Right ventricle myocardium inferior (tissue), 1 donor: ENCODE measurements around the gene TMEM9B. TPM values are rescaled to one million over a fixed set of nuclear protein-coding genes. Genes with fewer than 3 reads are reported as not detected.
"Not testable (repeated sequence)": the region's sequence is repeated elsewhere in the genome, so short reads cannot be mapped to it uniquely, and the experiment has no call there.

ENCODE experiments used
- ATAC-seq: fragments of 200-7000 bp; cut with Tn5 transposase; one replicate; pipeline ENCODE4 v1.9.1; 2020; ENCODE audit warnings: mild to moderate bottlenecking, moderate library complexity
- DNase-seq: peaks from one replicate; pipeline ENCODE4 v3.0.0; 2021; ENCODE audit errors: missing footprints
- intact Hi-C: fragments of 100-400 bp; cut with DNase I; formaldehyde crosslinking; loops from one replicate; pipeline ENCODE4 v1.11.0; 2022
- total RNA-seq: library from RNA; stranded (reverse); fragmentation: NEBNext Ultra II Directional; extraction: Animal tissue kit (Norgen Biotek cat#: 25700); gene quantifications from one replicate; pipeline ENCODE4 v1.2.1, GENCODE V29; 2021
- donor health status: DM: no; HTN: yes; CAD: no; lungs with severe emphysema.

TMEM9B gene
- total RNA-seq, 1 donor from 2014 or later, result 46.1 TPM

DNA sequence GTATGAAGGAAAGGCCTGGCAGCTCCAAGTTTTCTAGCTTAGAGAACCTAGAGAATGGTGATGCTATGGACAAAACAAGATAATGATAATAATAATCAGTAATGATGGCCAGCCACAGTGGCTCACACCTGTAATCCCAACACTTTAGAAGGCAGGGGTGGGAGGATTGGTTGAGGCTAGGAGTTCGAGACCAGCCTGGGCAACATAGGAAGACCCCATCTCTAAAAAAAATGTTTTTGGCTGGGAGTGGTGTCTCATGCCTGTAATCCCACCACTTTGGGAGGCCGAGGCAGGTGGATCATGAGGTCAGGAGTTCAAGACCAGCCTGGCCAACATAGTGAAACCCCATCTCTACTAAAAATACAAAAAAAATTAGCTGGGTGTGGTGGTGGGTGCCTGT is 28.5 kb downstream of the TMEM9B start:
- intact Hi-C loops, ATAC-seq, DNase-seq: not testable (repeated sequence)

DNA sequence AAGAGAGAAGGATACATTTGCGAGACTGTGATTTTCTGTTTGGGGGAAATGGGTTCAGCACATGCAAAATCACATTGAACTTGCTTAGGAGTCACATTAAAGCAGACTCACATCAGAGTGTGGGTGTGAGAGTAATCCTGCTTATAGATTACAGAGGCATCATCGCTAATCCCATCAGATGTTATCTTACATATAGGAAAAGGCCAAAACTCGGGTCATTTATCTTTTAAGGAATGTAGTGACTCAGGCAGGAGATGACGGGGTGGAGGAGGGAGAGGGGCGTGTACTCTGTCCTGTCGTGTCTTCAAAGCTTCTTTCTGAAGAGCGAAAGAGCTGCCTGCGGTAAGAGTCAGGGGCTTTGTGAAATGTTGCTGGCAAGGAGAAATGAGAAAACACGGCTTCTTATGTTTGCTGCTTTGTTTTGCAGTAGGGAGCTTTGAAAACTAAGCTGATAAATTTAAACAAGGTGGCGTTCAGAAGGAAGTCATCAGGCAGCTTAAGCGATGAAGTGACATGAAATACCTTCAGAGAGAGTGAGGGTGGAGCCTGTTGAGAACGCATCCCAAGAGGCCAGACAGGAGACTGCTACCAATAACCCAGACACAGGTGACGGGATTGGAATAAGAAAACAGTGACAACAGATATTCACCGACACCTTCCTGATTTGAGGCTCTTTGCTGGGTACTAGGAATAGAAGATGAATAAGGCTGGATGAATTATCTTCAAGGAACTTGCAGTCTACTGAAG is 29.3 kb downstream of the TMEM9B start:
- DNase-seq (no peak), ATAC-seq (no peak)
- intact Hi-C loops, result no loop called here

GRCh38 chr11:8933931-8934330 is 30.3 kb downstream of the TMEM9B start:
- intact Hi-C loops, result no loop called here
- DNase-seq (no peak), ATAC-seq (no peak)

GRCh38 chr11:8932564-8933180 is 31.6 kb downstream of the TMEM9B start, which contains the start of gene C11orf16:
Gene C11orf16, minus strand, starts transcription at chr11:8932947. Its CDS starts 639 bp downstream, at chr11:8932308.
- ATAC-seq (no peak), DNase-seq (peak; percentile 67)
- intact Hi-C loops, result no loop called here

DNA sequence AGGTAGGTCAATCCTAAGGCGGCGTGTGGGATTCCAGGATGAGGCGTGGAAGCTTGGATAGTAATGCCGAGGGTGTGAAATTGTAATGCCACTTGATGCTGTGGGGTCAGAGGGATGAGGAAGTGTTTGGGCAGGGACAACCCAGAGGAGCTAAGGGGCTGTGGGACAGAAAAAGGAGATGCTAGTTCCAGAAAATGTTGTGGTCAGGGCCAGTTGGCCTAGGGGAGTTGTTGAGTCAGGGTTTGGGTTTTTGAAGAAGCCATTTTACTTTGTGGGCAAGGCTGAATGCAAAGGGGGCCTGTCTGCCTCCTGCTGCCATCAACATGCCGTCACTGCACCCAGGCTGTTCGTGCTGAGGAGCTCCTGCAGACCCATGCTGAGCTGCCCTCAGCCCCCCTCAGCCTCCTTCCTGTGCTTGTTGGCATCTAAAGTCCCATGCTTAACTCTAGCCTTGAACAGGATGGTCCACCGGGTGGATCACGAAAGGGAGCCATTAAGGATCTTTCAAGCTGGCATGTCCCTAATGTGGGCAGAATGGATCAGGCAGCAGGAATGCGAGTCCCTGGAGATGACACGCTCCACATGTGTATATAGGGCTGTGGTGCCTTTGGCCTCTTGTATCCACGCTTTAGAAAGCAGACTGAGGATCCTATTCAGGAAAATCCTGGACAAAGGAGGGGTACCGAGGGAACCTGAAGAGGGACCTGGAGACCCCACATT is 33.6 kb downstream of the TMEM9B start:
- intact Hi-C loops, result no loop called here
- DNase-seq (no peak), ATAC-seq (no peak)

- ATAC-seq (no peak), DNase-seq (no peak)
- intact Hi-C loops, result no loop called here
Observed at GRCh38 chr11:8928981-8929615, 35.1 kb downstream of the TMEM9B start.

- ATAC-seq, result no peak
- no peak for DNase-seq
- intact Hi-C loops, result no loop called here
Observed at GRCh38 chr11:8928205-8928604, 36.0 kb downstream of the TMEM9B start.

GRCh38 chr11:8927233-8927632 is 37.0 kb downstream of the TMEM9B start:
- DNase-seq (no peak), ATAC-seq (no peak)
- intact Hi-C loops, result no loop called here

GRCh38 chr11:8926236-8926635 is 38.0 kb downstream of the TMEM9B start:
- intact Hi-C loops, result no loop called here
- ATAC-seq, result no peak
- DNase-seq, result no peak

DNA sequence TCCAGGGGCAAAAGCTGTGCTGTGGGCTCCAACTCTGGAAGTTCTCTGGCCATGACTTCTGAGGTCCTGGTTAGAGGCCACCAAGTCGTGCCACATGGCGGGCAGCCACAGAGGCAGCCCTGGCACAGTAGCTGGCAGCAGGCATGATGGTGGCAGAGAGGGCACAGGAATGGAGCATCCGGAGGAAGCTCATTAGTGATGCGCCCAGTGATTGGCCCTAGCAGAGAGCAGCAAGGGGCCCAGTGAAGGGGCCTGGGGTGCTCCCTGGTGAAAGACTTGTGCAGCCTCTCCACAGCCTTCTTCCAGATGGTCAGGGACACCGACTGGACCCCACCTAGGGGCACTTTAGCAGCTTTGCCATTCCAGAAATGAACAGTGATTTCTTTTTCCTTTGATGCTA is 38.5 kb downstream of the TMEM9B start:
- ATAC-seq (no peak), DNase-seq (no peak)
- intact Hi-C loops, result no loop called here

GRCh38 chr11:8922691-8923090 is 41.6 kb downstream of the TMEM9B start:
- intact Hi-C loops, result no loop called here
- ATAC-seq (no peak), DNase-seq (no peak)

DNA sequence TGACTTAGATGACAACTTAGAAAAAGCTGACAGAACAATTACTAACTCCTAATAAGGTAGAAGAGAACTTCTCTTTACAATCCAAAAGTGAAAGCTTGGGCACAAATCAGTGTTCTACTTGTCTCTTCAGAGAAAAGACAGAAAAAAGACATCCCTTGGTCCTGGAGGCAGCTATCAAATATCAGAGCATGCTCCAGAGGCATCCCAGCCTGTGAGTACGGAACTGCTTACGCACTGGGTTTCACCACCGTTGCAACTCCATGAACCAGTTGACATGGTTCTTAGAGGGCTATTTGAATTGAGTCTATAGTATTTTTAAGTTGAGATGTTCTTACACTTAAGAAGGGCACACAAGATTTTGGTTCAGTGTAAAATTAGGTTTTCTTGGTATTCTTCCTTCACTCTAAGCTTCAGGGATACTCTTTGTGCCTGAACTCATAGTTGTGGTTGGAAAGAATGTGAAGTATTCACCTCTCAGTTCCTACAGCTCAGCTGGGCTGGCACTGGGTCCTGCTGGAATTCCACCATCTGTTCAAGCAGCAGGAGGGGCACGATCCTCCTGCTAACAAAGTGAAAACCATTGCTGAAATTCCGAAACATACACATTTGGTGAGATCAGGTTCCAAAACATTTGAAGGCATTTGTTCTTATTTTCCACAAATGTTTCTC is 47.0 kb downstream of the TMEM9B start:
- peak; percentile 41 for ATAC-seq
- intact Hi-C loops, result no loop called here
- no peak for DNase-seq

GRCh38 chr11:8914661-8915018 is 49.6 kb downstream of the TMEM9B start:
- no peak for ATAC-seq
- DNase-seq, result no peak
- intact Hi-C loops, result loop anchor here (5.0 kb wide), 3 partner anchors 42 to 232 kb away; partner anchors contain the start of genes RPL27A, TMEM9B and TRIM66

DNA sequence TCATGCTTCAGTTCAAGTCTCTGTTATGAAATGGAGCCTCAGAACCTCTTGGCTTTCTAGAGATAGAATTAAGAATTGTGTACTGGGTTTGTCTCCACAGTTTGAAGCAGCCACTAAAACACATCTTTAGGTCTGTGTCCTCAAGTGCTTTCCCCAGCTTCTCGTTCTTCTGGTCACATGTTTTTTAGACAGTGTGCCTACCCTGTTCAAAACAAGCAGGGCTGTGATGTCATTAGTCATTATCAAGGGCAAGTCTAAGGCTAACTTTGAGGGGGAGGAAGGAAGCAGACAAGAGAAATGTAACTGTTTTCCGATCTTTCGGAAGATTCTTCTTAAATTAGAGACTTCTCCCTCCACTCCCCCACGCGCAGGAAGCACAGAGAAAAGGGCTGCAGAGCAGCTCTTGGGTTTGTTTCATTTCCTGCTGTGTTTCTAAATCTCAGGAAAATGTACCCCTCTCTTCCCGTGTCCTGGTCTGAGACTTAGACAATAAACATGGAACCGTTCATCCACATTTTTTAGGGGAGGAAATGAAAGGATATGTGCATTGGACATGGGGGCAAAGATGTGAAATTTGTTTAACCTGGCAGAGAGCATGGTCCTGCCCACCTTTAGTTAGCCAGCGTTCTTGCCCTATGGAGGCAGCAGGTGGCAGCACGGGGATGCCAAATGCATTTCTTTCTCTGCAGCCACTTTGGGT is 50.1 kb downstream of the TMEM9B start:
- intact Hi-C loops, result loop anchor here (5.0 kb wide), 3 partner anchors 42 to 232 kb away; partner anchors contain the start of genes RPL27A, TMEM9B and TRIM66
- ATAC-seq, result no peak
- no peak for DNase-seq

DNA sequence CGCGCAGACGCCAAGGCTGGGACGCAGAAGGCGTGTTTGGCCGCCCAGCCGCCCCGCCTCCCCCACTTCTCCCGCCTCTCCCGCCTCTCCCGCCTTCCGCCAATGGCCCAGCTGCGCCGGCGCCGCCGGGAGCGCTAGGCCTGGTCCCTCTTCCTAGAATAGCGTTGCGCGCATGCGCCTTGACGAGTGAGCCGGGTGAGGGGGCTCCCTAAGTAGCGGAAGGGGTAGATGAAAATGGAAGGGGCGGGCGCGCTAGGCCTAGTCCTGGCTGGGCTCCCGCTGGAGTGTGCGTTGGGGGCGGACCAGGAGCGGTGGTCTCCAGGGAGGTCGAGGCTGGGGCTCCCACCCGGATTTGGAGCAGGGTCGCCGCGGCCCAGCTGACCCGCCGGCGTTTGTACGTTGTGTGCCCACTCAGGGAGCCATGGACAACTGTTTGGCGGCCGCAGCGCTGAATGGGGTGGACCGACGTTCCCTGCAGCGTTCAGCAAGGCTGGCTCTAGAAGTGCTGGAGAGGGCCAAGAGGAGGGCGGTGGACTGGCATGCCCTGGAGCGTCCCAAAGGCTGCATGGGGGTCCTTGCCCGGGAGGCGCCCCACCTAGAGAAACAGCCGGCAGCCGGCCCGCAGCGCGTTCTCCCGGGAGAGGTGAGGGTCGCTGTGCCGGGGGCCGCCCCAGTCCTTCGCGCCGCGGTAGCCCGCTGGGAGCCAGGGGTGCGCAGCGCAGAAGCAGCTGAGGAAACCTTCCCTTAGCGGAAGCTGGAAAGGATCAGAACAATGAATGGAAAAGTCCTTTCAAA is 53.0 kb downstream of the TMEM9B start, which contains the start of gene AKIP1:
Gene AKIP1 (plus strand): TSS at position 161 of the 795 bp plus-strand sequence. CDS start 261 bp downstream, at position 422.
- intact Hi-C loops, result loop anchor here (5.0 kb wide), 3 partner anchors 39 to 229 kb away; partner anchors contain the start of genes RPL27A, TMEM9B and TRIM66
- ATAC-seq, result peak; percentile 97

GRCh38 chr11:8910649-8911026 is 53.6 kb downstream of the TMEM9B start:
- ATAC-seq (peak; percentile 21), DNase-seq (no peak)
- intact Hi-C loops, result loop anchor here (5.0 kb wide), 3 partner anchors 38 to 228 kb away; partner anchors contain the start of genes RPL27A, TMEM9B and TRIM66

More for the DNA sequence above, 53.0 kb downstream of the TMEM9B start, which contains the start of gene AKIP1:
- peak; percentile 98 for DNase-seq

- ATAC-seq, result no peak
Observed at GRCh38 chr11:8908099-8908498, 56.1 kb downstream of the TMEM9B start.

More at GRCh38 chr11:8908099-8908498, 56.1 kb downstream of the TMEM9B start:
- intact Hi-C loops, result no loop called here
- no peak for DNase-seq
